Endometrium (tissue), 2 donors: ENCODE results near the gene KXD1.

Experiments
- FAIRE-seq: peaks from 2 replicates; lab custom pipeline; 2012; peaks lifted over from hg19 to GRCh38; lab: Jason Lieb, UNC
- donor health status: control.
- donor health status: control.

The KXD1 gene

GRCh38 chr19:18603255-18603957, 45.7 kb downstream of the KXD1 start:
- no peak for FAIRE-seq

- FAIRE-seq, result no peak
These were observed 46.5 kb downstream of the KXD1 start for GRCh38 chr19:18603958-18604819.

GRCh38 chr19:18604820-18605159, 47.1 kb downstream of the KXD1 start:
- no peak for FAIRE-seq

- no peak for FAIRE-seq
These were observed 47.5 kb downstream of the KXD1 start for GRCh38 chr19:18605196-18605545.

- no peak for FAIRE-seq
These were observed 48.0 kb downstream of the KXD1 start for GRCh38 chr19:18605546-18606280.

- no peak for FAIRE-seq
These were observed 48.9 kb downstream of the KXD1 start, which contains the start of gene CRLF1 for GRCh38 chr19:18606281-18607225. TSS of gene CRLF1 (minus strand) at chr19:18606799. CDS start at chr19:18606656, 143 bp downstream.

GRCh38 chr19:18607226-18608101, 49.8 kb downstream of the KXD1 start:
- no peak for FAIRE-seq

GRCh38 chr19:18608102-18608804, 50.6 kb downstream of the KXD1 start:
- no peak for FAIRE-seq

GRCh38 chr19:18608805-18609716, 51.4 kb downstream of the KXD1 start:
- FAIRE-seq, result no peak

GRCh38 chr19:18609717-18610051, 52.0 kb downstream of the KXD1 start:
- FAIRE-seq, result no peak

- no peak for FAIRE-seq
These were observed 52.5 kb downstream of the KXD1 start for GRCh38 chr19:18610245-18610555.

- FAIRE-seq, result no peak
These were observed 53.1 kb downstream of the KXD1 start for GRCh38 chr19:18610556-18611326.

GRCh38 chr19:18611327-18612050, 53.8 kb downstream of the KXD1 start:
- no peak for FAIRE-seq

- no peak for FAIRE-seq
These were observed 54.5 kb downstream of the KXD1 start for GRCh38 chr19:18612051-18612771.

GRCh38 chr19:18612772-18613588, 55.3 kb downstream of the KXD1 start, which contains the start of gene TMEM59L:
TSS of gene TMEM59L (plus strand) at chr19:18612870. CDS start at chr19:18612959, 89 bp downstream.
- FAIRE-seq, result no peak

GRCh38 chr19:18613589-18614234, 56.0 kb downstream of the KXD1 start:
- FAIRE-seq, result no peak
